A549 (cell line): Measurements from ENCODE around the gene SEPTIN7. TPM values are rescaled to one million over a fixed set of nuclear protein-coding genes. Genes with fewer than 3 reads are reported as not detected.

Source experiments
- ATAC-seq, 2 experiments: fragments of 200-7000 bp in 1 of 2; fragments of >200 bp in 1 of 2; cut with Nextera tagmentation in 1 of 2; cut with Tn5 transposase in 1 of 2; 3 replicates each; pipeline versions ENCODE4 v1.8.0 to v1.9.1; 2018 to 2020; ENCODE audit warnings: mild to moderate bottlenecking in 1 of 2, moderate library complexity in 1 of 2
- CTCF ChIA-PET: fragments of 300-600 bp; sonication (Branson Sonifier 250); formaldehyde crosslinking; extraction: SDS; loops from one replicate; lab custom pipeline; 2021; ENCODE audit warnings: antibody characterized with exemption, inconsistent platforms; lab: Yijun Ruan, JAX
- POLR2A ChIA-PET: fragments of 350-600 bp; formaldehyde crosslinking; extraction: SDS; loops from one replicate; lab custom pipeline; 2021; ENCODE audit warnings: antibody characterized with exemption, inconsistent platforms; lab: Yijun Ruan, JAX
- DNase-seq, 2 experiments: peaks; one replicate each; pipeline versions ENCODE4 v3.0.0 to v3.0.0-alpha.2; 2011 to 2016; ENCODE audit warnings: low read depth in 1 of 2, low spot score in 1 of 2
- FAIRE-seq: peaks from 2 replicates; lab custom pipeline; 2011; peaks lifted over from hg19 to GRCh38; lab: Jason Lieb, UNC
- H3K27ac ChIP-seq, 2 experiments: fragments of >200 bp; sonication (Bioruptor Twin); formaldehyde crosslinking; 3 replicates each; pipeline ENCODE4 v1.5.1; 2016 to 2017
- H3K4me1 ChIP-seq: fragments of >200 bp; sonication (Bioruptor Twin); formaldehyde crosslinking; 3 replicates; pipeline ENCODE4 v1.6.1; 2016
- H3K4me2 ChIP-seq: fragments of >200 bp; sonication (Bioruptor Twin); formaldehyde crosslinking; 3 replicates; pipeline ENCODE4 v1.6.1; 2016
- H3K4me3 ChIP-seq: fragments of >200 bp; sonication (Bioruptor Twin); formaldehyde crosslinking; 3 replicates; pipeline ENCODE4 v1.5.1; 2016
- H3K9me3 ChIP-seq: fragments of >200 bp; sonication (Bioruptor Twin); formaldehyde crosslinking; 3 replicates; pipeline ENCODE4 v1.6.1; 2016
- ATOH8 ChIP-seq: fragments of 250-450 bp; sonication (Bioruptor Pico); IDR thresholded peaks from 2 replicates; pipeline ENCODE4 v1.5.0; 2020; ENCODE audit warnings: low read depth, mild to moderate bottlenecking, moderate library complexity
- CBX2 ChIP-seq: fragments of 200-600 bp; sonication (generic); IDR thresholded peaks from 2 replicates; pipeline ENCODE4 v1.6.1; 2016; ENCODE audit warnings: low read depth, mild to moderate bottlenecking, borderline replicate concordance
- CEBPB ChIP-seq, 2 experiments: fragments of >200 bp in 1 of 2; sonication (Bioruptor Twin) in 1 of 2; formaldehyde crosslinking in 1 of 2; IDR thresholded peaks; 2 replicates each; pipeline ENCODE4 v1.6.1; 2012 to 2016
- CHD2 ChIP-seq: fragments of 150-350 bp; IDR thresholded peaks from 2 replicates; pipeline ENCODE4 v1.6.1; 2014; ENCODE audit warnings: low read length; ENCODE audit not compliant: partially characterized antibody
- CHD4 ChIP-seq: fragments of 200-600 bp; sonication (generic); IDR thresholded peaks from 2 replicates; pipeline ENCODE4 v1.6.1; 2016; ENCODE audit warnings: antibody characterized with exemption, mild to moderate bottlenecking, borderline replicate concordance
- EHMT2 ChIP-seq: fragments of 200-600 bp; sonication (generic); IDR thresholded peaks from 2 replicates; pipeline ENCODE4 v1.6.1; 2016; ENCODE audit warnings: antibody characterized with exemption, low read depth, mild to moderate bottlenecking, moderate library complexity
- FOSL2 ChIP-seq, 2 experiments: fragments of 450-650 bp in 1 of 2; fragments of >200 bp in 1 of 2; sonication (Bioruptor Twin) in 1 of 2; formaldehyde crosslinking; IDR thresholded peaks; 2 replicates each; pipeline versions ENCODE4 v1.5.0 to v1.6.1; 2016 to 2020; ENCODE audit warnings: mild to moderate bottlenecking in 1 of 2, moderate library complexity in 1 of 2
- GATA3 ChIP-seq: IDR thresholded peaks from 2 replicates; pipeline ENCODE4 v1.6.1; 2012; ENCODE audit warnings: borderline replicate concordance
- HDAC2 ChIP-seq: fragments of 200-600 bp; sonication (generic); IDR thresholded peaks from 2 replicates; pipeline ENCODE4 v1.6.1; 2016
- HEYL ChIP-seq: fragments of 250-450 bp; sonication (Bioruptor Pico); IDR thresholded peaks from 2 replicates; pipeline ENCODE4 v1.8.0; 2021; ENCODE audit warnings: mild to moderate bottlenecking, moderate library complexity
- HOXA7 ChIP-seq: fragments of 250-450 bp; sonication (Bioruptor Pico); IDR thresholded peaks from 2 replicates; pipeline ENCODE4 v1.5.0; 2020; ENCODE audit warnings: mild to moderate bottlenecking, moderate library complexity
- KDM1A ChIP-seq: fragments of 200-600 bp; sonication (generic); IDR thresholded peaks from 2 replicates; pipeline ENCODE4 v1.6.1; 2016; ENCODE audit warnings: low read depth, mild to moderate bottlenecking
- MYC ChIP-seq: IDR thresholded peaks from 2 replicates; pipeline ENCODE4 v1.6.1; 2012; ENCODE audit warnings: mild to moderate bottlenecking, inconsistent platforms, low read length, improper control_type of control experiment, borderline replicate concordance
- NR3C1 ChIP-seq: fragments of >200 bp; sonication (Bioruptor Twin); formaldehyde crosslinking; IDR thresholded peaks from 3 replicates; pipeline ENCODE4 v1.6.1; 2017
- PHF8 ChIP-seq: fragments of 200-600 bp; sonication (generic); IDR thresholded peaks from 2 replicates; pipeline ENCODE4 v1.6.1; 2016; ENCODE audit warnings: low read depth, mild to moderate bottlenecking, antibody characterized with exemption, moderate library complexity, borderline replicate concordance
- POLR2AphosphoS2 ChIP-seq: conservative IDR thresholded peaks from 2 replicates; pipeline ENCODE4 v1.6.1; 2012; ENCODE audit warnings: low read length, improper control_type of control experiment, inconsistent platforms
- RAD21 ChIP-seq, 2 experiments: fragments of >200 bp in 1 of 2; sonication (Bioruptor Twin) in 1 of 2; formaldehyde crosslinking in 1 of 2; IDR thresholded peaks in 1 of 2; conservative IDR thresholded peaks in 1 of 2; 2 replicates in 1 of 2; 3 replicates in 1 of 2; pipeline ENCODE4 v1.6.1; 2012 to 2018; ENCODE audit warnings: inconsistent platforms in 1 of 2
- RARB ChIP-seq: fragments of 250-450 bp; sonication (Bioruptor Pico); IDR thresholded peaks from 2 replicates; pipeline ENCODE4 v1.8.0; 2021; ENCODE audit warnings: mild to moderate bottlenecking, moderate library complexity
- RCOR1 ChIP-seq: fragments of 150-350 bp; IDR thresholded peaks from 2 replicates; pipeline ENCODE4 v1.6.1; 2014; ENCODE audit warnings: antibody characterized with exemption, low read length, low read depth
- RFX5 ChIP-seq: fragments of 450-650 bp; IDR thresholded peaks from 2 replicates; pipeline ENCODE4 v1.7.1; 2014; ENCODE audit warnings: antibody characterized with exemption, mild to moderate bottlenecking, moderate library complexity
- SREBF2 ChIP-seq: fragments of 450-650 bp; IDR thresholded peaks from 2 replicates; pipeline ENCODE4 v1.6.1; 2014; ENCODE audit warnings: mild to moderate bottlenecking, moderate library complexity
- ZC3H11A ChIP-seq: fragments of 450-650 bp; IDR thresholded peaks from 2 replicates; pipeline ENCODE4 v1.6.1; 2014; ENCODE audit warnings: antibody characterized with exemption, mild to moderate bottlenecking
- ZFP36 ChIP-seq: fragments of 450-650 bp; IDR thresholded peaks from 2 replicates; pipeline ENCODE4 v1.6.1; 2014; ENCODE audit warnings: borderline replicate concordance; ENCODE audit not compliant: partially characterized antibody
- WGBS: methylation state at CpG from one replicate; pipeline ENCODE4 v1.1.6; 2017; ENCODE audit errors: missing lambda C conversion rate; 5-methylcytosine and 5-hydroxymethylcytosine counted together
- polyA plus RNA-seq, 4 experiments: library from polyadenylated mRNA; depleted of rRNA in 3 of 4; stranded (reverse); fragments of >200 nt; fragmentation: RNase III in 1 of 4; extraction: RNeasy Plus Mini Kit Qiagen cat#74134 plus additional on column Dnase treatment in 1 of 4; gene quantifications; 2 replicates in 3 of 4; 3 replicates in 1 of 4; pipeline ENCODE4 v1.2.3, GENCODE V29; 2011 to 2017
- TF ChIP-seq, protein P1 (sequence below): fragments of >200 bp; sonication (Bioruptor Twin); formaldehyde crosslinking; IDR thresholded peaks from 3 replicates; pipeline ENCODE4 v1.5.1; 2016
- TF ChIP-seq, protein P2 (sequence below): fragments of >200 bp; sonication (Bioruptor Twin); formaldehyde crosslinking; IDR thresholded peaks from 3 replicates; pipeline ENCODE4 v1.6.1; 2016

SEPTIN7 gene
- polyA plus RNA-seq, 2 of the 4 experiments (the other 2 are of a cell fraction): 282 to 385 TPM

- peaks cover 15% of the 10 kb centered on the region; the same call in 1 of the 3 replicates for H3K9me3 ChIP-seq
- H3K4me2 ChIP-seq: no peak overlapping the region
- 95% methylated on average over 2 of the region's 2 CpGs for WGBS
- no peak overlapping the region for H3K4me3 ChIP-seq
- POLR2A ChIA-PET: no interaction called here
- TF ChIP-seq, protein P1, sequence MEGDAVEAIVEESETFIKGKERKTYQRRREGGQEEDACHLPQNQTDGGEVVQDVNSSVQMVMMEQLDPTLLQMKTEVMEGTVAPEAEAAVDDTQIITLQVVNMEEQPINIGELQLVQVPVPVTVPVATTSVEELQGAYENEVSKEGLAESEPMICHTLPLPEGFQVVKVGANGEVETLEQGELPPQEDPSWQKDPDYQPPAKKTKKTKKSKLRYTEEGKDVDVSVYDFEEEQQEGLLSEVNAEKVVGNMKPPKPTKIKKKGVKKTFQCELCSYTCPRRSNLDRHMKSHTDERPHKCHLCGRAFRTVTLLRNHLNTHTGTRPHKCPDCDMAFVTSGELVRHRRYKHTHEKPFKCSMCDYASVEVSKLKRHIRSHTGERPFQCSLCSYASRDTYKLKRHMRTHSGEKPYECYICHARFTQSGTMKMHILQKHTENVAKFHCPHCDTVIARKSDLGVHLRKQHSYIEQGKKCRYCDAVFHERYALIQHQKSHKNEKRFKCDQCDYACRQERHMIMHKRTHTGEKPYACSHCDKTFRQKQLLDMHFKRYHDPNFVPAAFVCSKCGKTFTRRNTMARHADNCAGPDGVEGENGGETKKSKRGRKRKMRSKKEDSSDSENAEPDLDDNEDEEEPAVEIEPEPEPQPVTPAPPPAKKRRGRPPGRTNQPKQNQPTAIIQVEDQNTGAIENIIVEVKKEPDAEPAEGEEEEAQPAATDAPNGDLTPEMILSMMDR: no peak
- TF ChIP-seq CEBPB (IDR thresholded peaks at IDR 0.05) (no peak), SREBF2 (no peak), CBX2 (no peak), HOXA7 (CRISPR knock-in tag) (no peak), GATA3 (no peak), ATOH8 (CRISPR knock-in tag) (no peak), RCOR1 (no peak), MYC (no peak), NR3C1 (no peak), ZC3H11A (no peak), EHMT2 (no peak), ZFP36 (no peak), RFX5 (no peak)
- TF ChIP-seq, protein P2, sequence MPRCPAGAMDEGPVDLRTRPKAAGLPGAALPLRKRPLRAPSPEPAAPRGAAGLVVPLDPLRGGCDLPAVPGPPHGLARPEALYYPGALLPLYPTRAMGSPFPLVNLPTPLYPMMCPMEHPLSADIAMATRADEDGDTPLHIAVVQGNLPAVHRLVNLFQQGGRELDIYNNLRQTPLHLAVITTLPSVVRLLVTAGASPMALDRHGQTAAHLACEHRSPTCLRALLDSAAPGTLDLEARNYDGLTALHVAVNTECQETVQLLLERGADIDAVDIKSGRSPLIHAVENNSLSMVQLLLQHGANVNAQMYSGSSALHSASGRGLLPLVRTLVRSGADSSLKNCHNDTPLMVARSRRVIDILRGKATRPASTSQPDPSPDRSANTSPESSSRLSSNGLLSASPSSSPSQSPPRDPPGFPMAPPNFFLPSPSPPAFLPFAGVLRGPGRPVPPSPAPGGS: no peak
- no peak overlapping the region for H3K27ac ChIP-seq
- DNase-seq (no peak), FAIRE-seq (no peak), ATAC-seq (no peak)
- no peaks in the 10 kb centered on the region for H3K4me1 ChIP-seq
- CTCF ChIA-PET: no interaction called here
Measured at GRCh38 chr7:35817930-35818329, 17.1 kb downstream of the SEPTIN7 start.

- H3K4me3 ChIP-seq: no peak overlapping the region
- no peak overlapping the region for H3K27ac ChIP-seq
- FAIRE-seq: no peak
- peaks cover 15% of the 10 kb centered on the region; the same call in 1 of the 3 replicates for H3K9me3 ChIP-seq
- no peaks in the 10 kb centered on the region for H3K4me1 ChIP-seq
- TF ChIP-seq EHMT2 (no peak), RAD21 (conservative IDR thresholded peaks at IDR 0.05 in 1 of 2, IDR thresholded peaks at IDR 0.05 in 1 of 2) (no peak), KDM1A (no peak), HDAC2 (no peak), HEYL (CRISPR knock-in tag) (no peak), FOSL2 (IDR thresholded peaks at IDR 0.05) (no peak), FOSL2 (CRISPR knock-in tag; IDR thresholded peaks at IDR 0.05) (no peak), CHD4 (no peak), RARB (no peak), POLR2AphosphoS2 (no peak), ATOH8 (CRISPR knock-in tag) (no peak), RFX5 (no peak), PHF8 (no peak), CHD2 (no peak), ZC3H11A (no peak)
- ATAC-seq: no peak
- POLR2A ChIA-PET: interaction anchor here (1.6 kb wide), 1 partner anchor 18 kb away, joined by 4 read pairs; the partner anchor contains the start of gene SEPTIN7
- DNase-seq: no peak
- no peak overlapping the region for H3K4me2 ChIP-seq
- CTCF ChIA-PET: no interaction called here
Measured at GRCh38 chr7:35818513-35818912, 17.7 kb downstream of the SEPTIN7 start.
